ENCODE results near the gene DLGAP1.
A peak's percentile ranks its signal among the peaks of the same experiment; 100 is the strongest.

Gene DLGAP1

GRCh38 chr18:3463051-3463450 lies 992.1 kb downstream of the DLGAP1 start:
- DNase-seq (ENCODE audit: low read depth in 2 of 3, low spot score in 2 of 3) = no peak

GRCh38 chr18:3461704-3462103 lies 993.4 kb downstream of the DLGAP1 start:
- no peak for DNase-seq (ENCODE audit: low read depth in 2 of 3, low spot score in 2 of 3)

- DNase-seq (ENCODE audit: low read depth in 2 of 3, low spot score in 2 of 3) = no peak
Observed at GRCh38 chr18:3460823-3461398, 994.2 kb downstream of the DLGAP1 start.

GRCh38 chr18:3458952-3459853 lies 995.9 kb downstream of the DLGAP1 start:
- no peak for DNase-seq (ENCODE audit: low read depth in 2 of 3, low spot score in 2 of 3)

- DNase-seq (ENCODE audit: low read depth in 2 of 3, low spot score in 2 of 3) = no peak
Observed at GRCh38 chr18:3458378-3458777, 996.7 kb downstream of the DLGAP1 start.

GRCh38 chr18:3457261-3457724 lies 997.8 kb downstream of the DLGAP1 start:
- no peak for DNase-seq (ENCODE audit: low read depth in 2 of 3, low spot score in 2 of 3)

GRCh38 chr18:3456686-3457069 lies 998.4 kb downstream of the DLGAP1 start:
- no peak for DNase-seq (ENCODE audit: low read depth in 2 of 3, low spot score in 2 of 3)

- DNase-seq (ENCODE audit: low read depth in 2 of 3, low spot score in 2 of 3) = no peak
Observed at GRCh38 chr18:3455907-3456685, 999.0 kb downstream of the DLGAP1 start.

- DNase-seq (ENCODE audit: low read depth in 2 of 3, low spot score in 2 of 3) = no peak
Observed at GRCh38 chr18:3455090-3455635, 999.9 kb downstream of the DLGAP1 start.

GRCh38 chr18:3454365-3455089 lies 1000.6 kb downstream of the DLGAP1 start:
- no peak for DNase-seq (ENCODE audit: low read depth in 2 of 3, low spot score in 2 of 3)

GRCh38 chr18:3453540-3454364 lies 1001.4 kb downstream of the DLGAP1 start:
- DNase-seq (ENCODE audit: low read depth in 2 of 3, low spot score in 2 of 3) = no peak

GRCh38 chr18:3452750-3453539 lies 1002.2 kb downstream of the DLGAP1 start:
- no peak for DNase-seq (ENCODE audit: low read depth in 2 of 3, low spot score in 2 of 3)

GRCh38 chr18:3451989-3452749 lies 1002.9 kb downstream of the DLGAP1 start:
- peak in 2 of 3 experiments; percentile 19 to 25 for DNase-seq (ENCODE audit: low read depth in 2 of 3, low spot score in 2 of 3)

GRCh38 chr18:3451183-3451988 lies 1003.7 kb downstream of the DLGAP1 start:
- peak; percentile 74 to 81 (median 77) for DNase-seq (ENCODE audit: low read depth in 2 of 3, low spot score in 2 of 3)

- DNase-seq (ENCODE audit: low read depth in 2 of 3, low spot score in 2 of 3) = no peak
Observed at GRCh38 chr18:3450799-3451182, 1004.3 kb downstream of the DLGAP1 start.

- peak in 2 of 3 experiments; percentile 34 to 48 for DNase-seq (ENCODE audit: low read depth in 2 of 3, low spot score in 2 of 3)
Observed at GRCh38 chr18:3450012-3450798, 1004.9 kb downstream of the DLGAP1 start, which contains the start of gene TGIF1. Gene TGIF1, plus strand, starts transcription at chr18:3450172. Its CDS starts 318 bp downstream, at chr18:3450490.
